Astrocyte of the spinal cord (primary cell): ENCODE data around the gene HINT1.

Experiments used
- DNase-seq: peaks from one replicate; pipeline ENCODE4 v3.0.0; 2011; ENCODE audit warnings: low read depth, low spot score
- H3K4me3 ChIP-seq: 2 replicates; pipeline ENCODE4 v1.5.1; 2011; ENCODE audit warnings: low read depth, mild to moderate bottlenecking, low read length, moderate library complexity
- CTCF ChIP-seq: IDR thresholded peaks from 2 replicates; pipeline ENCODE4 v1.5.1; 2012; ENCODE audit warnings: low read depth, mild to moderate bottlenecking, low read length, inconsistent platforms
- in situ Hi-C: cut with HindIII; loops from 2 replicates; pipeline ENCODE4 v1.10.0; 2017; ENCODE audit warnings: low sequenced_read_pairs

The HINT1 gene

GRCh38 chr5:131180407-131180806, 15.4 kb upstream of the HINT1 start:
- no peak for TF ChIP-seq CTCF
- DNase-seq = no peak
- no peak overlapping the region for H3K4me3 ChIP-seq
- in situ Hi-C loops = no loop called here

GRCh38 chr5:131171276-131171810, 6.3 kb upstream of the HINT1 start:
- no peak for DNase-seq
- in situ Hi-C loops = no loop called here
- TF ChIP-seq CTCF = no peak
- peak overlapping the region; percentile 83 for H3K4me3 ChIP-seq

DNA sequence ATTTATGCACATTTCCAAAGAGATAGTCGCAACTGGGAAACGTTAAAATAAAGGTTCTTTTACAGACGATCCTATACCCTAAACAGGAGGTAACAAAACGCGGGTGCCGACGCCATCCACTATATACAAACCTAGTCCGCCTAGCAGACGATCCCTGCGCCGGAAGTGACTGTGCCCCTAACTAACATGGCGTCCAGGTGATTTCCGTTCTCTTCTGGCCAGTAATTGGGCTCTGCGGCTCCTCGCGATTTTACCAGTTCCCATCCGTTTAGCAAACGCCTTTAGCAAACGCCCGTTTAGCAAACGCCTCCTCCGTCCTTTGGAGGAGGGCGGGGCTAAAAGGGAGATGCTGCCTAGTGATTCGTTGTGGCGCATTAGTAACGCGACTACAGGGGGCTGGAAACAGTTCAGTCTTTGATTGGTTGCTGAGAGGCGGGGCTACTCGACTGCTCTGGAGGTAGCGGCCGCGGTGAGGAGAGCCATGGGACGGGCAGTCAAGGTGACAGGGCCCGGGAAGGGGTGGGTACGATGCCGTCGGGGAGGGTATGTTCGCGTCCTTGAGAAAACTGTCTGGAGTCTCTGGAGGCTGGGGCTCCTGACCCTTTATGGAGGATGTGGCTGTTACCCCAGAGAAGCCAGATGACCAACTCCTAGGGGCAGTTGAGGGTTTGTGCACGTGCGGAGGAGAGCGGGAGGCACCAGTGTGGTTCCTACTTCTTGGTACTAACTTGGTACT, 5.7 kb upstream of the HINT1 start, which contains the start of gene LYRM7:
Gene LYRM7 (plus strand): TSS at position 405 of the 736 bp plus-strand sequence. CDS start 77 bp downstream, at position 482.
- TF ChIP-seq CTCF = no peak
- in situ Hi-C loops = no loop called here
- peak within 1 kb of the TSS; percentile 83 for H3K4me3 ChIP-seq
- DNase-seq = peak; percentile 99

- in situ Hi-C loops = no loop called here
- TF ChIP-seq CTCF = no peak
- H3K4me3 ChIP-seq = peak overlapping the region; percentile 83
- DNase-seq = no peak
These were observed 4.9 kb upstream of the HINT1 start for GRCh38 chr5:131169810-131170539.

DNA sequence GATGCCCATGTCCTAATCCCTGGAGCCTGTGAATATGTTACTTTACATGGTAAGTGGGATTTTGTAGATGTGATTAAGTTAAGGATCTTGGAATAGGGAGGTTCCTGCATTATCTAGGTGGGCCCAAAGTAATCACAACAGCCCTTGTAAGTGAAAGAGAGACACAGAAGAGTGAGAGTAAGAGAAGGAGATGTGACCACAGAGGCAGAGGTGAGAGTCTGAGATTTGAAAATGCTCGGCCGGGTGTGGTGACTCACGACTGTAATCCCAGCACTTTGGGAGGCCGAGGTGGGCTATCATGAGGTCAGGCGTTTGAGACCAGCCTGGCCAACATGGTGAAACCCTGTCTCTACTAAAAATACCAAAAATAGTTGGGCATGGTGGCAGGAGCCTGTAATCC, 2.6 kb upstream of the HINT1 start:
- H3K4me3 ChIP-seq = no peak overlapping the region
- no peak for DNase-seq
- TF ChIP-seq CTCF = no peak
- in situ Hi-C loops = no loop called here

- H3K4me3 ChIP-seq = peak overlapping the region; percentile 88
- peak; percentile 79 for DNase-seq
- no peak for TF ChIP-seq CTCF
- in situ Hi-C loops = no loop called here
These were observed 601 bp downstream of the HINT1 start for GRCh38 chr5:131164191-131165118.
